GM12874 (cell line): ENCODE measurements around the gene VPS18.

Source experiments
- CTCF ChIP-seq: IDR thresholded peaks from 2 replicates; pipeline ENCODE4 v1.5.1; 2011; ENCODE audit warnings: low read depth, mild to moderate bottlenecking, control low read depth, low read length, moderate library complexity; ENCODE audit not compliant: insufficient read depth

The VPS18 gene

GRCh38 chr15:40932649-40933516, 38.6 kb downstream of the VPS18 start:
- TF ChIP-seq CTCF, result no peak

- no peak for TF ChIP-seq CTCF
Measured at GRCh38 chr15:40933517-40933902, 39.3 kb downstream of the VPS18 start.

- TF ChIP-seq CTCF, result no peak
Measured at GRCh38 chr15:40934457-40934856, 40.2 kb downstream of the VPS18 start.

GRCh38 chr15:40936234-40936708, 42.0 kb downstream of the VPS18 start:
- TF ChIP-seq CTCF, result no peak

GRCh38 chr15:40936709-40937666, 42.7 kb downstream of the VPS18 start:
- peak; percentile 39; the same call in 1 of the 2 replicates for TF ChIP-seq CTCF

GRCh38 chr15:40937762-40938535, 43.7 kb downstream of the VPS18 start:
- peak; percentile 38; the same call in 1 of the 2 replicates for TF ChIP-seq CTCF
